ENCODE results near the gene ZNF740. TPM values are rescaled to one million over a fixed set of nuclear protein-coding genes. Genes with fewer than 3 reads are reported as not detected.

Gene ZNF740
- total RNA-seq, 1 donor from 2014 or later: 67.2 TPM

DNA sequence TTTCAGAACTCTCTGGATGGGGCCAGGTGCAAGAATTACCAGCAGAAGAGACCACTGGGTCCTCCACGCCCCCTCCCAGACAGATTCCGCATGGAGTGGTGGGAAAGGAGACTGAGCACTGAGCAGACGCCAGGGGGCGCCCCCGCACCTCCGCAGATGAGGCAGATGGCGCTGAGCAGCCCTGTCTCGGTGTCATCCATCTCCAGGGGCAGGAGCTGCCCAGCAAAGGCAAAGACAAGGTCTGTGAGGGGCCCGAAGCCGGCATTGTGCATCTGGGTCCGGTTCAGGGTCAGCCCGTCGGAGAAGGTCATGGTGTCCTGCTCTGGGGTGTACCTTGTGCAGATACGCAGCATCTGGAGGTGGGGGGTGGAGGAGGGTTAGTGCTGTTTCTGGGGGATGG is 32.8 kb downstream of the ZNF740 start:
- Mint-ChIP-seq H3K27me3 (no peaks in the 10 kb centered on the region), H3K4me1 (peaks cover 76% of the 10 kb centered on the region), H3K4me3 (no peak overlapping the region), H3K9me3 (no peaks in the 10 kb centered on the region), H3K36me3 (ENCODE audit: low read depth) (peaks cover 22% of the 10 kb centered on the region), H3K27ac (peak overlapping the region; percentile 6)
- ATAC-seq (ENCODE audit: low read depth): peak; percentile 75
- peak; percentile 49 for TF ChIP-seq CTCF (IDR thresholded peaks at IDR 0.05)
- CTCF ChIA-PET: interaction anchor here (0.6 to 14.7 kb wide), 29 partner anchors 8 to 295 kb away, joined by 3 to 298 read pairs (median 4); partner anchors contain the start of genes AAAS, ESPL1, MYG1 and PFDN5
- intact Hi-C loops (cut with micrococcal nuclease): loop anchor here (1.0 to 10.0 kb wide), 7 partner anchors 38 to 291 kb away; partner anchors contain the start of genes AAAS, ESPL1, NPFF and TARBP2
- peak; percentile 82 for DNase-seq
- POLR2A ChIA-PET: interaction anchor here (0.7 to 6.1 kb wide), 10 partner anchors 33 to 295 kb away, joined by 3 to 48 read pairs (median 4); partner anchors contain the start of genes CSAD, ESPL1, MYG1 and ZNF740

DNA sequence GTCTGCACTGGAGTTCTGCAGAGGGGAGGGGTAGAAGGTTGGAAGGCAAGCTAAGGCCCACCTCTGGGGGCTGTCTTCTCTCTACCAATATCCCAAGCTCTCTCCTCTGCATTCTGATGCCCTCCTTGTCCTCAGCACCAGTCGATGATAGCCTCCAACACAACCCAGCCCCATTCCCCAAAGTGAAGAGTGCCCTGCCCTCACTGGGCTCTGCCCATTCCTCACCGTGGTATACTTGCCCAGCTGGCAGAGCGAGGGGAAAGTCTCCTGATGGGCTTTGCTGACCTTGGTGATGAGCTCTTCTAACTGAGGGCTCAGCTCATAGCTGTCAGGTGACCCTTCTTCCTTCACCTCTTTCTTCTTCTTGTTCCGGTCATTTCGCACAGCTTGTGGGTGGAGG is 33.7 kb downstream of the ZNF740 start:
- TF ChIP-seq CTCF (IDR thresholded peaks at IDR 0.05): no peak
- ChIA-PET CTCF (interaction anchor here (0.6 to 14.7 kb wide), 25 partner anchors 9 to 148 kb away, joined by 3 to 298 read pairs (median 4); partner anchors contain the start of genes AAAS, CSAD, ESPL1 and MYG1), POLR2A (interaction anchor here (0.8 to 6.1 kb wide), 10 partner anchors 9 to 80 kb away, joined by 3 to 48 read pairs (median 4); partner anchors contain the start of genes CSAD, ESPL1 and ZNF740)
- no peak overlapping the region for H3K4me3 Mint-ChIP-seq
- H3K27me3 Mint-ChIP-seq: no peaks in the 10 kb centered on the region
- ATAC-seq (ENCODE audit: low read depth) (no peak), DNase-seq (no peak)
- H3K36me3 Mint-ChIP-seq (ENCODE audit: low read depth): peaks cover 19% of the 10 kb centered on the region
- H3K27ac Mint-ChIP-seq: peak overlapping the region; percentile 30
- H3K4me1 Mint-ChIP-seq: peaks cover 73% of the 10 kb centered on the region
- intact Hi-C loops (cut with micrococcal nuclease): loop anchor here (10.0 kb wide), 1 partner anchor 291 kb away; the partner anchor contains the start of genes NPFF and TARBP2
- no peaks in the 10 kb centered on the region for H3K9me3 Mint-ChIP-seq

- intact Hi-C loops (cut with micrococcal nuclease): loop anchor here (10.0 kb wide), 1 partner anchor 290 kb away; the partner anchor contains the start of genes NPFF and TARBP2
- POLR2A ChIA-PET: interaction anchor here (0.8 to 6.1 kb wide), 10 partner anchors 10 to 80 kb away, joined by 3 to 48 read pairs (median 4); partner anchors contain the start of genes CSAD, ESPL1, PFDN5 and ZNF740
- no peaks in the 10 kb centered on the region for H3K27me3 Mint-ChIP-seq
- H3K27ac Mint-ChIP-seq: peak overlapping the region; percentile 30
- CTCF ChIA-PET: interaction anchor here (0.6 to 14.7 kb wide), 14 partner anchors 10 to 131 kb away, joined by 3 to 298 read pairs (median 13); partner anchors contain the start of genes AAAS, ESPL1, MYG1 and PFDN5
- no peaks in the 10 kb centered on the region for H3K9me3 Mint-ChIP-seq
- H3K4me3 Mint-ChIP-seq: no peak overlapping the region
- no peak for DNase-seq
- ATAC-seq (ENCODE audit: low read depth): no peak
- peaks cover 72% of the 10 kb centered on the region for H3K4me1 Mint-ChIP-seq
- H3K36me3 Mint-ChIP-seq (ENCODE audit: low read depth): peaks cover 19% of the 10 kb centered on the region
- TF ChIP-seq CTCF (IDR thresholded peaks at IDR 0.05): no peak
These were observed 34.3 kb downstream of the ZNF740 start for GRCh38 chr12:53214687-53215455.

- DNase-seq (no peak), ATAC-seq (ENCODE audit: low read depth) (no peak)
- no peak overlapping the region for H3K4me3 Mint-ChIP-seq
- TF ChIP-seq CTCF (IDR thresholded peaks at IDR 0.05): no peak
- H3K9me3 Mint-ChIP-seq: no peaks in the 10 kb centered on the region
- peak overlapping the region; percentile 32 for H3K27ac Mint-ChIP-seq
- peaks cover 22% of the 10 kb centered on the region for H3K36me3 Mint-ChIP-seq (ENCODE audit: low read depth)
- peaks cover 66% of the 10 kb centered on the region for H3K4me1 Mint-ChIP-seq
- intact Hi-C loops (cut with micrococcal nuclease): loop anchor here (10.0 kb wide), 1 partner anchor 289 kb away; the partner anchor contains the start of genes NPFF and TARBP2
- ChIA-PET POLR2A (interaction anchor here (0.7 to 6.1 kb wide), 5 partner anchors 14 to 80 kb away, joined by 3 to 48 read pairs (median 3); partner anchors contain the start of genes ESPL1 and PFDN5), CTCF (interaction anchor here (1.1 to 14.7 kb wide), 5 partner anchors 36 to 129 kb away, joined by 3 to 298 read pairs (median 16); partner anchors contain the start of genes AAAS, ESPL1 and PFDN5)
- no peaks in the 10 kb centered on the region for H3K27me3 Mint-ChIP-seq
These were observed 35.0 kb downstream of the ZNF740 start for GRCh38 chr12:53215497-53215896.

Measured in activated B cell treated with CpG ODN at 0.5 μM for 24 hours (primary cell).